Activated CD8-positive, alpha-beta memory T cell treated with anti-CD3 and anti-CD28 coated beads, Interleukin-2, amount 10 ng/mL, durations not matched to agents 7 days and 5 days (primary cell): ENCODE measurements around the gene DENND2D. TPM values are rescaled to one million over a fixed set of nuclear protein-coding genes. Genes with fewer than 3 reads are reported as not detected.
A peak's percentile ranks its signal among the peaks of the same experiment; 100 is the strongest.

Source experiments
- ATAC-seq: fragments of 150-1000 bp; cut with Tn5 transposase; one replicate; pipeline ENCODE4 v1.10.0; 2021; ENCODE audit warnings: moderate library complexity
- CTCF ChIA-PET: fragments of 350-600 bp; sonication (Branson Sonifier 250); formaldehyde crosslinking; loops from one replicate; lab custom pipeline; 2021; ENCODE audit warnings: antibody characterized with exemption; lab: Charles Lee
- DNase-seq: peaks from one replicate; pipeline ENCODE4 v3.0.0-alpha.2; 2020
- H3K27ac Mint-ChIP-seq: one replicate; pipeline ENCODE4 v1.8.0; 2021; ENCODE audit warnings: mild to moderate bottlenecking, mixed read lengths
- H3K27me3 Mint-ChIP-seq: one replicate; pipeline ENCODE4 v1.8.0; 2021; ENCODE audit warnings: mixed read lengths
- H3K36me3 Mint-ChIP-seq: one replicate; pipeline ENCODE4 v1.8.0; 2021; ENCODE audit warnings: mild to moderate bottlenecking, mixed read lengths
- H3K4me1 Mint-ChIP-seq: one replicate; pipeline ENCODE4 v1.8.0; 2021; ENCODE audit warnings: mixed read lengths
- H3K4me3 Mint-ChIP-seq: one replicate; pipeline ENCODE4 v1.8.0; 2021; ENCODE audit warnings: mild to moderate bottlenecking, moderate library complexity, mixed read lengths
- H3K9me3 Mint-ChIP-seq: one replicate; pipeline ENCODE4 v1.8.0; 2022; ENCODE audit warnings: low read depth, mixed read lengths
- total RNA-seq, 2 experiments: library from RNA; stranded (reverse); gene quantifications; one replicate each; pipeline ENCODE4 v1.2.3, GENCODE V29; 2021

The DENND2D gene
- total RNA-seq, 2 experiments from 2014 or later: 187 to 209 TPM

GRCh38 chr1:111142356-111142975 lies 58.0 kb downstream of the DENND2D start:
- ATAC-seq (no peak), DNase-seq (no peak)
- Mint-ChIP-seq H3K4me1 (peaks cover 54% of the 10 kb centered on the region), H3K9me3 (no peaks in the 10 kb centered on the region), H3K27me3 (no peaks in the 10 kb centered on the region), H3K4me3 (no peak overlapping the region), H3K36me3 (peaks cover 16% of the 10 kb centered on the region), H3K27ac (no peak overlapping the region)
- CTCF ChIA-PET: interaction anchor here (1.3 kb wide), 1 partner anchor 12 kb away, joined by 3 read pairs; no protein-coding TSS in a partner anchor

- CTCF ChIA-PET: interaction anchor here (0.6 to 1.8 kb wide), 5 partner anchors 9 to 111 kb away, joined by 3 to 4 read pairs (median 3); no protein-coding TSS in a partner anchor
- no peaks in the 10 kb centered on the region for H3K9me3 Mint-ChIP-seq
- H3K4me1 Mint-ChIP-seq: peaks cover 49% of the 10 kb centered on the region
- ATAC-seq (no peak), DNase-seq (no peak)
- peaks cover 16% of the 10 kb centered on the region for H3K36me3 Mint-ChIP-seq
- H3K27me3 Mint-ChIP-seq: no peaks in the 10 kb centered on the region
- peak overlapping the region; percentile 93 for H3K4me3 Mint-ChIP-seq
- peak overlapping the region; percentile 97 for H3K27ac Mint-ChIP-seq
These were observed 58.9 kb downstream of the DENND2D start for GRCh38 chr1:111141245-111142220.

GRCh38 chr1:111140680-111140967 lies 59.8 kb downstream of the DENND2D start:
- H3K4me1 Mint-ChIP-seq: peaks cover 45% of the 10 kb centered on the region
- peak overlapping the region; percentile 93 for H3K4me3 Mint-ChIP-seq
- DNase-seq (no peak), ATAC-seq (no peak)
- H3K9me3 Mint-ChIP-seq: no peaks in the 10 kb centered on the region
- CTCF ChIA-PET: interaction anchor here (0.6 to 2.0 kb wide), 5 partner anchors 10 to 110 kb away, joined by 3 to 10 read pairs (median 4); no protein-coding TSS in a partner anchor
- H3K27me3 Mint-ChIP-seq: no peaks in the 10 kb centered on the region
- H3K27ac Mint-ChIP-seq: peak overlapping the region; percentile 97
- peaks cover 15% of the 10 kb centered on the region for H3K36me3 Mint-ChIP-seq

GRCh38 chr1:111139956-111140679 lies 60.3 kb downstream of the DENND2D start, which contains the start of the genes CEPT1 and DRAM2:
TSS of gene CEPT1 (plus strand) at chr1:111140223. CDS start at chr1:111147715, 7,492 bp downstream.
TSS of gene DRAM2 (minus strand) at chr1:111140093. CDS start at chr1:111131554, 8,539 bp downstream.
- peak; percentile 98 for DNase-seq
- ATAC-seq: peak; percentile 84
- H3K27ac Mint-ChIP-seq: peak within 1 kb of the TSS; percentile 97
- CTCF ChIA-PET: interaction anchor here (1.0 to 2.0 kb wide), 8 partner anchors 14 to 109 kb away, joined by 3 to 10 read pairs (median 4); partner anchors contain the start of gene DENND2D
- no peaks in the 10 kb centered on the region for H3K9me3 Mint-ChIP-seq
- H3K27me3 Mint-ChIP-seq: no peaks in the 10 kb centered on the region
- H3K36me3 Mint-ChIP-seq: peaks cover 20% of the 10 kb centered on the region
- peaks cover 45% of the 10 kb centered on the region for H3K4me1 Mint-ChIP-seq
- peak within 1 kb of the TSS; percentile 93 for H3K4me3 Mint-ChIP-seq

- peaks cover 25% of the 10 kb centered on the region for H3K36me3 Mint-ChIP-seq
- peak; percentile 63 for DNase-seq
- H3K27ac Mint-ChIP-seq: peak overlapping the region; percentile 97
- H3K4me3 Mint-ChIP-seq: peak overlapping the region; percentile 93
- peaks cover 45% of the 10 kb centered on the region for H3K4me1 Mint-ChIP-seq
- no peaks in the 10 kb centered on the region for H3K9me3 Mint-ChIP-seq
- CTCF ChIA-PET: interaction anchor here (1.0 to 2.0 kb wide), 9 partner anchors 13 to 109 kb away, joined by 3 to 10 read pairs (median 4); partner anchors contain the start of gene DENND2D
- peak; percentile 56 for ATAC-seq
- no peaks in the 10 kb centered on the region for H3K27me3 Mint-ChIP-seq
These were observed 61.0 kb downstream of the DENND2D start for GRCh38 chr1:111139324-111139955.

Other genes starting within 250 kb of the DENND2D start
- gene LRIF1, start 236.7 kb downstream of the DENND2D start, total RNA-seq: 10 to 100 TPM; 20.7 to 21.3 TPM
- gene DRAM2, start 60.6 kb downstream of the DENND2D start, total RNA-seq: 10 to 100 TPM; 26.9 to 29.6 TPM
- 10 to 100 TPM; 33.4 to 36.4 TPM for gene CEPT1, start 60.4 kb downstream of the DENND2D start, total RNA-seq
- 10 to 100 TPM in 1 of 2 experiments, 1 to 10 TPM in 1; 6.7 to 13.0 TPM for gene CHI3L2, start 27.1 kb upstream of the DENND2D start, total RNA-seq
- gene CHIA, start 90.2 kb upstream of the DENND2D start, total RNA-seq: not detected
- gene OVGP1, start 227.1 kb upstream of the DENND2D start, total RNA-seq: 1 to 10 TPM; 1.1 TPM
- 10 to 100 TPM; 29.6 to 37.5 TPM for gene WDR77, start 248.6 kb upstream of the DENND2D start, total RNA-seq
- 100 to 1,000 TPM; 215 to 266 TPM for gene ATP5PB, start 248.8 kb upstream of the DENND2D start, total RNA-seq